Esophagus squamous epithelium (tissue), 5 donors: Measurements from ENCODE around the gene CDH15. TPM values are rescaled to one million over a fixed set of nuclear protein-coding genes. Genes with fewer than 3 reads are reported as not detected.
A peak's percentile ranks its signal among the peaks of the same experiment; 100 is the strongest.

Experiments used
- DNase-seq: peaks from one replicate; lab custom pipeline; 2025; lab: John Stamatoyannopoulos, UW
- H3K27ac ChIP-seq, 4 donors: fragments of 200-600 bp; sonication (generic); one replicate each; pipeline ENCODE4 v1.5.1; 2016 to 2019; ENCODE audit warnings: mild to moderate bottlenecking in 1 of 4
- H3K27me3 ChIP-seq, 4 donors: fragments of 200-600 bp; sonication (generic); 1 replicate in 3 of 4; 2 replicates in 1 of 4; pipeline versions ENCODE4 v1.5.1 to v1.6.0; 2017 to 2021; ENCODE audit warnings: antibody characterized with exemption in 1 of 4
- H3K36me3 ChIP-seq, 3 donors: fragments of 200-600 bp; sonication (generic); one replicate each; pipeline ENCODE4 v1.5.1; 2016 to 2019
- H3K4me1 ChIP-seq, 3 donors: fragments of 200-600 bp; sonication (generic); one replicate each; pipeline ENCODE4 v1.5.1; 2017 to 2019
- H3K4me3 ChIP-seq, 4 donors: fragments of 200-600 bp; sonication (generic); 1 replicate in 3 of 4; 2 replicates in 1 of 4; pipeline ENCODE4 v1.5.1; 2016 to 2019; ENCODE audit warnings: mild to moderate bottlenecking in 2 of 4, moderate library complexity in 1 of 4
- H3K9me3 ChIP-seq, 3 donors: fragments of 200-600 bp; sonication (generic); one replicate each; pipeline ENCODE4 v1.5.1; 2016 to 2019
- CTCF ChIP-seq, 6 experiments: fragments of 450-650 bp in 4 of 6; fragments of 200-600 bp in 2 of 6; sonication (generic) in 2 of 6; IDR thresholded peaks; one replicate each; pipeline ENCODE4 v1.5.1; 2016 to 2019; ENCODE audit warnings: antibody characterized with exemption in 6 of 6, mild to moderate bottlenecking in 4 of 6, moderate library complexity in 4 of 6
- POLR2A ChIP-seq, 4 donors: fragments of 450-650 bp; IDR thresholded peaks; one replicate each; pipeline ENCODE4 v1.6.1; 2017; ENCODE audit warnings: antibody characterized with exemption in 4 of 4, mild to moderate bottlenecking in 4 of 4, moderate library complexity in 3 of 4
- WGBS, 2 donors: methylation state at CpG; one replicate each; pipeline ENCODE4 v1.1.5; 2018; 5-methylcytosine and 5-hydroxymethylcytosine counted together
- intact Hi-C: fragments of 100-400 bp; cut with DNase I; formaldehyde crosslinking; loops from one replicate; pipeline ENCODE4 v1.15.0; 2022
- total RNA-seq, 4 donors: library from RNA; depleted of rRNA; stranded (reverse); fragments of >200 nt; gene quantifications; one replicate each; pipeline ENCODE4 v1.1.0, GENCODE V29; 2016
- donor health status: DM: yes; HTN: yes; CAD: no.

The CDH15 gene
- total RNA-seq, 4 donors from 2014 or later = not detected

DNA sequence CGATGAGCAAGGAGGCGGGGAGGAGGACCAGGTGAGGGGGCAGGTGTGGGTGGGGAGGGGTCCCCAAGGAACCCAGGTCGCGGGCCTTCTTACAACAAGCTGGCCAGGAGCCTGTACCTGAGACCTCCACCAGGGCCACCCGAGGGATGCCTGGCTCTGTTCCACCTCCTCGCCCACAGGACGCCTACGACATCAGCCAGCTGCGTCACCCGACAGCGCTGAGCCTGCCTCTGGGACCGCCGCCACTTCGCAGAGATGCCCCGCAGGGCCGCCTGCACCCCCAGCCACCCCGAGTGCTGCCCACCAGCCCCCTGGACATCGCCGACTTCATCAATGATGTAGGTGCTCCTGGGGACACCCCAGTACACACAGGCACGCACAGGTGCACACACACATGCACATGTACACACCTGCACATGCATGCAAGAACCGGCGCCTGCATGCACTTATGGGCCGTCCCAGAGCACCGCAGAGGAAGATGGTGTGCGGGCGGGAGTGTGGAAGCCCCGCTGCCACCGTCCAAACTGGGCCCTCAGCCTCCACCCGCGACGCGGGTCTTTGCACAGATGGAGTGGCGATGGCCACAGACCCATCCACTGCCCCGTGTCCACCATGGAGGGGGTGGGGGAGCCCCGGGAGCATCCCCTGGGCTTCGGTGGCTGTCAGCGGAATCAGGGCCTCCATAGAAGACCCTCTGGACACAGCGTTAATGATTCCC, 22.2 kb downstream of the CDH15 start:
- Histone ChIP-seq H3K27ac (no peak overlapping the region), H3K36me3 (no peaks in the 10 kb centered on the region), H3K9me3 (no peaks in the 10 kb centered on the region), H3K4me3 (peak overlapping the region in 1 of 4 donors; percentile 23), H3K27me3 (peaks cover 0 to 46% (median 1%) of the 10 kb centered on the region in 4 donors), H3K4me1 (peaks cover 8 to 18% (median 8%) of the 10 kb centered on the region in 3 donors)
- TF ChIP-seq CTCF (IDR thresholded peaks at IDR 0.05) = no peak
- no peak for TF ChIP-seq POLR2A (IDR thresholded peaks at IDR 0.05)
- no peak for DNase-seq
- intact Hi-C loops = no loop called here
- WGBS, 2 donors = 36 to 59% methylated on average over 4 to 15 of the region's 38 CpGs

- H3K4me1 ChIP-seq = peaks cover 8 to 18% (median 8%) of the 10 kb centered on the region in 3 donors
- H3K9me3 ChIP-seq = no peaks in the 10 kb centered on the region
- no peak for DNase-seq
- no peak for TF ChIP-seq CTCF (IDR thresholded peaks at IDR 0.05)
- TF ChIP-seq POLR2A (IDR thresholded peaks at IDR 0.05) = no peak
- H3K27ac ChIP-seq = no peak overlapping the region
- 50% methylated on average over 7 of the region's 45 CpGs; no CpG with 5 or more reads in 1 of the 2 donors for WGBS, 2 donors
- intact Hi-C loops = no loop called here
- H3K36me3 ChIP-seq = no peaks in the 10 kb centered on the region
- H3K27me3 ChIP-seq = peaks cover 4 to 55% (median 7%) of the 10 kb centered on the region in 4 donors
- no peak overlapping the region for H3K4me3 ChIP-seq
Measured at GRCh38 chr16:89194340-89195311, 23.1 kb downstream of the CDH15 start.

DNA sequence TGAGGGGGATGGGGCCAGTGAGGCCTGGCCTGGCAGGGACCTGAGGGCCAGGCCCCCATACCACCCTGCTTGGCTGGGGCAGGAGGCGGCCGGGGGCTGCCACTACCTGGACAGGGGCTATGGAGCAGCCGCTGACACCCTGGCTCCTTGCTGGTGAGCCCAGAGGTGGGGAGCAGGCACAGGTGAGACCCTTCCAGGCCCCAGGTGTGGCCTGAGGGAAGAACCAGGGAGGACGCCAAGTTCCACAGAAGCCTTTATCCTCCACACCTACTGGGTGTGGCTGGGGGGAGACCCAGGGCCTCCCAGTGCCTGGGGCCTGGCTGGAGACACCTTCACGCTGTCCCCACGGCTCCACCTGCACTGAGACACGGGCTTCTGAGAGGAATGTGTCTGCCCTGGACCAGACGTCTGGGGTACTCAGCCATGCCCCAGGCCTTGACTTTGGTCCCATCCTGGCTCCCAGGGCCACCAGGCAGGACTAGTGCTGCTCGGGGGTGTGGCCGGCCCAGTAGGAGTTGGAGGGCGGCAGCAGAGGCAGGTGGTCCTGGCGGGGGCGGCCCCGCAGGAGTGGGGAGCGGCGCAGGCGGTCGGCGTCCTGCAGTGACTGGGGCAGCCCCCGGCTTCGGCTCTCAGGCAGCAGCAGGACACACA, 24.1 kb downstream of the CDH15 start:
- no peaks in the 10 kb centered on the region for H3K9me3 ChIP-seq
- no peak overlapping the region for H3K27ac ChIP-seq
- intact Hi-C loops = no loop called here
- no peak for DNase-seq
- peaks cover 14 to 27% (median 14%) of the 10 kb centered on the region in 3 donors for H3K4me1 ChIP-seq
- H3K27me3 ChIP-seq = peaks cover 11 to 65% (median 16%) of the 10 kb centered on the region in 4 donors
- H3K4me3 ChIP-seq = no peak overlapping the region
- TF ChIP-seq CTCF (IDR thresholded peaks at IDR 0.05) (no peak), POLR2A (IDR thresholded peaks at IDR 0.05) (no peak)
- WGBS, 2 donors = 83 to 88% methylated on average over 1 to 5 of the region's 21 CpGs
- H3K36me3 ChIP-seq = no peaks in the 10 kb centered on the region

DNA sequence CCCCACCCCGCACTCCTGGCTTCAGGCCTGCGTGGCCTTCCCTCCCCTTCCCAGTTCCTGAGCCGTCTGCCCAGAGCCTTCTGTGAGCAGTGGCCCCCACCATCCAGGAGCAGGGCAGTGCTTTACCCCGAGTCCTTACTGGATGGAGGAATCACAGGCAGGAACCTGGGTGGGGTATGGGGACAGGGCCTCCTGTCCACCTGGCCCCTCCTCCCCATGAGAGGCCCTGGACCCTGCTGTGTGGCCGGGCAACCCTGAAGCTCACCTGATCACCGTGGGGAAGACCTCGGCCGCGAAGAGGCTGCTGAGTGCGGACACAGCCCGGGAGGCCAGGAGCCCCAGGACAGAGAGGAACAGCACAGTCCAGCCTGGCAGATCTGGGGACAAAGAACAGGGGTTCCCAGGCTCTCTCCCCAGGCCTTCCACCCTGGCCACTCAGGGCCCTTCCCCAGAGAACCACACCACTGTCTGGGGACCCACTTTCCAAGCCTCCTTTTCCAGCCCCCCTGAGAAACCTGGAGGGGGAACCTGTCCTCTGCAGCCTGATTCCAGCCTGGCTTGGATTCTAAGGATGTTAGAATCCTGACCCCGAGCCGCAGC, 25.6 kb downstream of the CDH15 start:
- no peak for DNase-seq
- Histone ChIP-seq H3K9me3 (no peaks in the 10 kb centered on the region), H3K36me3 (no peaks in the 10 kb centered on the region), H3K27ac (no peak overlapping the region), H3K4me1 (peaks cover 8 to 33% (median 16%) of the 10 kb centered on the region in 3 donors), H3K4me3 (no peak overlapping the region), H3K27me3 (peaks cover 11 to 68% (median 18%) of the 10 kb centered on the region in 4 donors)
- WGBS, 2 donors = 72 to 77% methylated on average over 2 to 8 of the region's 13 CpGs
- intact Hi-C loops = no loop called here
- TF ChIP-seq CTCF (IDR thresholded peaks at IDR 0.05) (no peak), POLR2A (IDR thresholded peaks at IDR 0.05) (no peak)
